PFSK-1 (cell line): ENCODE measurements around the gene LAMC1.

Source experiments
- FOXP2 ChIP-seq: optimal IDR thresholded peaks from 2 replicates; pipeline ENCODE3; 2011; ENCODE audit warnings: borderline replicate concordance, control low read depth, inconsistent platforms; ENCODE audit not compliant: insufficient read depth; ENCODE audit errors: extremely low read length, extremely low read depth
- POLR2AphosphoS5 ChIP-seq: IDR thresholded peaks from 2 replicates; pipeline ENCODE4 v1.6.1; 2012; ENCODE audit warnings: low read depth, mild to moderate bottlenecking, control low read depth, low read length, moderate library complexity
- SIN3A ChIP-seq: IDR thresholded peaks from 2 replicates; pipeline ENCODE4 v1.6.1; 2012; ENCODE audit warnings: mild to moderate bottlenecking, low read length, moderate library complexity, borderline replicate concordance; ENCODE audit not compliant: insufficient read depth
- TAF1 ChIP-seq: IDR thresholded peaks from 2 replicates; pipeline ENCODE4 v1.6.1; 2012; ENCODE audit warnings: low read length, control low read depth, borderline replicate concordance; ENCODE audit not compliant: insufficient read depth
- TF ChIP-seq, protein P1 (sequence below), 2 experiments: IDR thresholded peaks; 2 replicates each; pipeline versions ENCODE4 v1.6.1 to v1.8.0; 2011 to 2012; ENCODE audit warnings: low read depth in 2 of 2, low read length in 2 of 2, control low read depth in 1 of 2, inconsistent platforms in 1 of 2, mild to moderate bottlenecking in 1 of 2, moderate library complexity in 1 of 2; ENCODE audit not compliant: insufficient read depth in 1 of 2

DNA sequence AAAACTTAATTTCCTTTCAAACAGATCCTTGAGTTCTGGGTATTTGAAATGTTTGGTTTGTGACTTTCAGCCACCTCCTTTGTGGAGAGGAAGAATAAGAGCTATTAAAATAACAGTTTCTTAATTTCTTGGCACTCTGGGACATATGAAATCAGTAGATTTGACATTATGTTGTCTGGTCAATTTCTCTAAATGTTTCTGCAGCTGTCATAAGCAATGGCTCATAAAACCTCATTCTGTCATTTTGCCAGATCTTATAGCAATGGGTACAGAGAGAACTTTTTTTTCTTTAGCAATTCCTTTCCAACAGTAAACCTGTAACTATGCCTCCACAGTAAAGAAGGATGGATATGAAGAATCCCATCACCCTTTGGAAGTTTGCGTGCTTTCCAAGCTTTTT lies 52.6 kb downstream of the LAMC1 start:
- TF ChIP-seq, protein P1, sequence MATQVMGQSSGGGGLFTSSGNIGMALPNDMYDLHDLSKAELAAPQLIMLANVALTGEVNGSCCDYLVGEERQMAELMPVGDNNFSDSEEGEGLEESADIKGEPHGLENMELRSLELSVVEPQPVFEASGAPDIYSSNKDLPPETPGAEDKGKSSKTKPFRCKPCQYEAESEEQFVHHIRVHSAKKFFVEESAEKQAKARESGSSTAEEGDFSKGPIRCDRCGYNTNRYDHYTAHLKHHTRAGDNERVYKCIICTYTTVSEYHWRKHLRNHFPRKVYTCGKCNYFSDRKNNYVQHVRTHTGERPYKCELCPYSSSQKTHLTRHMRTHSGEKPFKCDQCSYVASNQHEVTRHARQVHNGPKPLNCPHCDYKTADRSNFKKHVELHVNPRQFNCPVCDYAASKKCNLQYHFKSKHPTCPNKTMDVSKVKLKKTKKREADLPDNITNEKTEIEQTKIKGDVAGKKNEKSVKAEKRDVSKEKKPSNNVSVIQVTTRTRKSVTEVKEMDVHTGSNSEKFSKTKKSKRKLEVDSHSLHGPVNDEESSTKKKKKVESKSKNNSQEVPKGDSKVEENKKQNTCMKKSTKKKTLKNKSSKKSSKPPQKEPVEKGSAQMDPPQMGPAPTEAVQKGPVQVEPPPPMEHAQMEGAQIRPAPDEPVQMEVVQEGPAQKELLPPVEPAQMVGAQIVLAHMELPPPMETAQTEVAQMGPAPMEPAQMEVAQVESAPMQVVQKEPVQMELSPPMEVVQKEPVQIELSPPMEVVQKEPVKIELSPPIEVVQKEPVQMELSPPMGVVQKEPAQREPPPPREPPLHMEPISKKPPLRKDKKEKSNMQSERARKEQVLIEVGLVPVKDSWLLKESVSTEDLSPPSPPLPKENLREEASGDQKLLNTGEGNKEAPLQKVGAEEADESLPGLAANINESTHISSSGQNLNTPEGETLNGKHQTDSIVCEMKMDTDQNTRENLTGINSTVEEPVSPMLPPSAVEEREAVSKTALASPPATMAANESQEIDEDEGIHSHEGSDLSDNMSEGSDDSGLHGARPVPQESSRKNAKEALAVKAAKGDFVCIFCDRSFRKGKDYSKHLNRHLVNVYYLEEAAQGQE (IDR thresholded peaks at IDR 0.05; ENCODE audit: insufficient read depth in 1 of 2, low read depth in 2 of 2, low read length in 2 of 2), result no peak
- no peak for TF ChIP-seq TAF1
- TF ChIP-seq POLR2AphosphoS5, result no peak
- no peak for TF ChIP-seq SIN3A
- no peak for TF ChIP-seq FOXP2
